Type B pancreatic cell (in vitro differentiated cells): Measurements from ENCODE around the gene UBALD1. TPM values are rescaled to one million over a fixed set of nuclear protein-coding genes. Genes with fewer than 3 reads are reported as not detected.

ENCODE experiments used
- DNase-seq: peaks from one replicate; pipeline ENCODE4 v3.0.0; 2021; ENCODE audit warnings: mixed read lengths; ENCODE audit not compliant: unreplicated experiment; ENCODE audit errors: extremely low spot score
- H3K27ac Mint-ChIP-seq: 2 replicates; pipeline ENCODE4 v1.8.0; 2021; ENCODE audit warnings: mild to moderate bottlenecking, mixed read lengths
- H3K27me3 Mint-ChIP-seq: 2 replicates; pipeline ENCODE4 v1.8.0; 2021; ENCODE audit warnings: mixed read lengths
- H3K36me3 Mint-ChIP-seq: 2 replicates; pipeline ENCODE4 v1.8.0; 2021; ENCODE audit warnings: mixed read lengths
- H3K4me1 Mint-ChIP-seq: one replicate; pipeline ENCODE4 v1.8.0; 2021; ENCODE audit warnings: mixed read lengths; ENCODE audit not compliant: unreplicated experiment
- H3K4me3 Mint-ChIP-seq: 2 replicates; pipeline ENCODE4 v1.8.0; 2021; ENCODE audit warnings: mild to moderate bottlenecking, mixed read lengths
- H3K9me3 Mint-ChIP-seq: 2 replicates; pipeline ENCODE4 v1.8.0; 2021; ENCODE audit warnings: mixed read lengths
- CTCF ChIP-seq: fragments of 200-600 bp; sonication (generic); conservative IDR thresholded peaks from 2 replicates; pipeline ENCODE4 v1.5.0; 2021; ENCODE audit warnings: antibody characterized with exemption, mild to moderate bottlenecking
- total RNA-seq: library from RNA; stranded (reverse); gene quantifications from 2 replicates; pipeline ENCODE4 v1.2.1, GENCODE V29; 2021; ENCODE audit warnings: low replicate concordance

UBALD1 gene
- total RNA-seq, 1 donor from 2014 or later = 49.2 TPM

- Mint-ChIP-seq H3K27me3 (peaks cover 17% of the 10 kb centered on the region), H3K9me3 (no peaks in the 10 kb centered on the region), H3K36me3 (no peaks in the 10 kb centered on the region)
Measured at GRCh38 chr16:4588386-4588785, 26.3 kb downstream of the UBALD1 start.

GRCh38 chr16:4586291-4586690, 28.4 kb downstream of the UBALD1 start:
- H3K9me3 Mint-ChIP-seq = no peaks in the 10 kb centered on the region
- H3K36me3 Mint-ChIP-seq = no peaks in the 10 kb centered on the region
- peaks cover 10% of the 10 kb centered on the region for H3K27me3 Mint-ChIP-seq
- no peak for TF ChIP-seq CTCF
- no peak overlapping the region for H3K4me3 Mint-ChIP-seq
- peak overlapping the region; percentile 16 for H3K27ac Mint-ChIP-seq
- no peaks in the 10 kb centered on the region for H3K4me1 Mint-ChIP-seq
- no peak for DNase-seq

More at GRCh38 chr16:4588386-4588785, 26.3 kb downstream of the UBALD1 start:
- Mint-ChIP-seq H3K4me1 (no peaks in the 10 kb centered on the region), H3K27ac (no peak overlapping the region), H3K4me3 (no peak overlapping the region)
- no peak for DNase-seq
- no peak for TF ChIP-seq CTCF

- no peaks in the 10 kb centered on the region for H3K9me3 Mint-ChIP-seq
- H3K27ac Mint-ChIP-seq = no peak overlapping the region
- DNase-seq = no peak
- no peak overlapping the region for H3K4me3 Mint-ChIP-seq
- TF ChIP-seq CTCF = no peak
- no peaks in the 10 kb centered on the region for H3K36me3 Mint-ChIP-seq
- H3K27me3 Mint-ChIP-seq = peaks cover 9% of the 10 kb centered on the region
- H3K4me1 Mint-ChIP-seq = no peaks in the 10 kb centered on the region
Measured at GRCh38 chr16:4583906-4584305, 30.8 kb downstream of the UBALD1 start.

- no peaks in the 10 kb centered on the region for H3K9me3 Mint-ChIP-seq
- no peak for TF ChIP-seq CTCF
- DNase-seq = no peak
- no peak overlapping the region for H3K27ac Mint-ChIP-seq
- no peaks in the 10 kb centered on the region for H3K36me3 Mint-ChIP-seq
- no peak overlapping the region for H3K4me3 Mint-ChIP-seq
- H3K27me3 Mint-ChIP-seq = no peaks in the 10 kb centered on the region
- H3K4me1 Mint-ChIP-seq = no peaks in the 10 kb centered on the region
Measured at GRCh38 chr16:4580250-4580649, 34.4 kb downstream of the UBALD1 start.

- Mint-ChIP-seq H3K4me1 (no peaks in the 10 kb centered on the region), H3K27me3 (no peaks in the 10 kb centered on the region), H3K27ac (no peak overlapping the region), H3K4me3 (no peak overlapping the region), H3K36me3 (no peaks in the 10 kb centered on the region), H3K9me3 (no peaks in the 10 kb centered on the region)
- no peak for DNase-seq
- no peak for TF ChIP-seq CTCF
Measured at GRCh38 chr16:4578961-4579530, 35.6 kb downstream of the UBALD1 start.

- TF ChIP-seq CTCF = no peak
- Mint-ChIP-seq H3K4me1 (no peaks in the 10 kb centered on the region), H3K4me3 (no peak overlapping the region), H3K27ac (no peak overlapping the region), H3K27me3 (no peaks in the 10 kb centered on the region), H3K9me3 (no peaks in the 10 kb centered on the region), H3K36me3 (no peaks in the 10 kb centered on the region)
- DNase-seq = no peak
Measured at GRCh38 chr16:4576008-4576407, 38.7 kb downstream of the UBALD1 start.
